Left renal cortex interstitium (tissue), 4 donors: ENCODE data around the gene RERE. TPM values are rescaled to one million over a fixed set of nuclear protein-coding genes. Genes with fewer than 3 reads are reported as not detected.
"Not testable (repeated sequence)": the region's sequence is repeated elsewhere in the genome, so short reads cannot be mapped to it uniquely, and the experiment has no call there.

Experiments
- DNase-seq, 4 donors: peaks; one replicate each; pipeline ENCODE4 v3.0.0-alpha.2; 2013; ENCODE audit warnings: low read depth in 4 of 4, low spot score in 2 of 4, missing footprints in 1 of 4
- polyA plus RNA-seq, 4 donors: library from polyadenylated mRNA; unstranded; fragments of 120-200 nt; gene quantifications; one replicate each; pipeline ENCODE4 v1.2.1, GENCODE V29; 2013; ENCODE audit not compliant: insufficient read length in 4 of 4

The RERE gene
- polyA plus RNA-seq, 4 donors: 118 to 175 (median 139) TPM

DNA sequence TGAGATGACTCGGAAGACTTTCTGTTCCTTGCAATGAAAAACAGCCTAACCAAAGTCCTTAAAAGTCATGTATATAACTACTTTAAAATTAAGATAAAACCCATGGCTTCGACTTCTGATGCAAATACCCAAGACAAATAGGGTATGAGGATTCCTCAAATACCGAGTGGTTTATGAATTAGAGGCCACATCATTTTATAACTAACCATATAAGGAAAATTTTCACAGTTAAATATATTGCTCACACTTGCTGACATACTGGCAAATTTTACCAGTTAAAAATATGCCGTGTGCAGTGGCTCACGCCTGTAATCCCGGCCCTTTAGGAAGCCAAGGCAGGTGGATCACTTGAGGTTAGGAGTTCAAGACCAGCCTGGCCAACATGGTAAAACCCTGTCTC is 5.4 kb downstream of the RERE start:
- DNase-seq: no peak

DNA sequence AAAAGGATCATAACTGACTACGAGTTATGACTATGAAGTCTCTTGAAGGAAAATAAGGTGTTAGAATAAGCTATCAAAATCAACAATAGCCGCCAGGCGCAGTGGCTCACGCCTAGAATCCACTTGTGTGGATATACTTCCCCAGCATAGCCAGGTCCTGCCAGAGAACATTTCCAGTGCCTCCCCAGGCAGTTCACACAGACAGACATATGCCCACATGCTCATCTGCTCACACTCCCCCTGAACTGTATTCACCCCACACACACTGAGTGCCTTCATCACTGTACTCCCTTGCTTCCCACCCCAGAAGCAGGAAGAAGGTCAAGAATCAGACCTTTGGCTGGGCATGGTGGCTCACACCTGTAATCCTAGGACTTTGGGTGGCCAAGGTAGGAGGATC is 6.5 kb downstream of the RERE start:
- no peak for DNase-seq

DNA sequence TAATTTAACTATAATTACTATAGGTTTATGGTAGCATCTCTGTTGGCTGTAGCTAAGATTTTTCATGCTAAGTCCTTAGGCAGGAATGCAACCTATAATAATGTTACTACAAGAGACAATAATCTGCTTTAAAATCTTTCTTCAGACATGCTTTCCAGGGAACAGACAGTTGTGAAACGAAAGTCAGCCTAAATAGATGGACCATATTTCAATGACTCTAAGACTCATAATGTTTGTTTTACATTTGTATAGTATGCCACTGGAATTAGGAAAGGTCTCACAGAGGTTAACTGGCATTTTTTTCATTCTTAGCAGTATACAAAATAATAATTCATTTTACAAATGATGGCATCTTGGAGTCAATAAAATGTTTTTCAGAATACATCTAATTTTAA is 8.1 kb downstream of the RERE start:
- DNase-seq: no peak

DNA sequence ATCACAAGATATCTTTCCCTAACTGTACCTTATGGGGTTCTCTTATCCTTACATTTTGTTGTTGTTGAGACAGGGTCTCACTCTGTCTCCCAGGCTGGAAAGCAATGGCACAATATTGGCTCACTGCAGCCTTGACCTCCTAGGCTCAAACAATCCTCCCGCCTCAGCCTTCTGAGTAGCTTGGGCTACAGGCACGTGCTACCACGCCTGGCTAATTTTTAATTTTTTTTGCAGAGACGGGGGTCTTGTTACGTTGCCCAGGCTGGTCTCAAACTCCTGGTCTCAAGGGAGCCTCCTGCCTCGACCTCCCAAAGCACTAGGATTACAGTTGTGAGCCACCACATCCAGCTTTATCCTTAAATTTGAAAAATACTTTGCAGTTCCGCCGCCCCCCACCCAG is 10.4 kb downstream of the RERE start:
- DNase-seq: no peak

DNA sequence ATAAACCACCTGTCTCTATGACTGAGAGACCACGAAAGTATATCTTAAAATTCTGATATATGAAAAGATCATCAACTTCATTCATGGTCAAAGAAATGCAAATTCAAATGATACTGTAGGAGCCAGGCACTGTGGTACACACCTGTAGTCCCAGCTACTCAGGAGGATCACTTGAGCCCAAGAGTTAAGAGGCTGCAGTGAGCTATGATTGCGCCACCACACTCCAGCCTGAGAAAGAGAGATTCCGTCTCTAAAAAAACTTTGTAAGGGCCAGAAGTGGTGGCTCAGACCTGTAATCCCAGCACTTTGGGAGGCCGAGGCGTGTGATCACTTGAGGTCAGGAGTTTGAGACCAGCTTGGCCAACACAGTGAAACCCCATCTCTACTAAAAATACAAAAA is 17.0 kb downstream of the RERE start:
- DNase-seq: no peak

DNA sequence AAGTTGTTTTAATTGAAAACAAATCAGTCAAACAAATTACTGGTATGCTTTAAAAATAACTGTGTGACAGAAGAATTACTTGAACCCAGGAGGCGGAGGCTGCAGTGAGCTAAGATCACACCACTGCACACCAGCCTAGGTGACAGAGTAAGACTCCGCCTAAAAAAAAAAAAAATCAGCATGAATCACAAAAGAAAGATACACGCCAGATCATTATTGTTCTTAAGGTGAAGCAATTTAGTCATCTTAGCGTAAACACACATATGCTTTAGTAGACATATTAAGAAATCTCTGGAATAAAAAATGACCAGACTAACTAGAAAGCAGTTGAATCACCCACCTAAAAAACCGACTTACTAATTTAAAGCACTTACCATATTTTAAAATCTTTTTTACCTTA is 20.2 kb downstream of the RERE start:
- DNase-seq: no peak

DNA sequence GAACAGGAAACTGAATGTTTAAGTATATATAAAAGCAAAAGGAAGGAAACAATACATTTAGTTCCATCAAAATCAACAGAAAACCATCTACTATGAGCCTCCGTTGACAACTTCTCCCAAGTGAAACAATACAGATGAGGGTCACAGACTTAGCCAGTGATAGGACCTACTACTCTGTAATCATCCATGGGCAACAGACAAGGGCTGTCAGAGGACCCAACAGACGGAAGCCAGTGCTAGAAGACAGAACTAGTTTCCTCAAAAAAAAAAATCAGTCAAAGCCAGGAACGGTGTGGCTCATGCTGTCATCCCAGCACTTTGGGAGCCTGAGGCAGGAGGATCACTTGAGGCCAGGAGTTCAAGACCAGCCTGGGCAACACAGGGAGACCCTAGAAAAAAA is 20.6 kb downstream of the RERE start:
- no peak for DNase-seq

DNA sequence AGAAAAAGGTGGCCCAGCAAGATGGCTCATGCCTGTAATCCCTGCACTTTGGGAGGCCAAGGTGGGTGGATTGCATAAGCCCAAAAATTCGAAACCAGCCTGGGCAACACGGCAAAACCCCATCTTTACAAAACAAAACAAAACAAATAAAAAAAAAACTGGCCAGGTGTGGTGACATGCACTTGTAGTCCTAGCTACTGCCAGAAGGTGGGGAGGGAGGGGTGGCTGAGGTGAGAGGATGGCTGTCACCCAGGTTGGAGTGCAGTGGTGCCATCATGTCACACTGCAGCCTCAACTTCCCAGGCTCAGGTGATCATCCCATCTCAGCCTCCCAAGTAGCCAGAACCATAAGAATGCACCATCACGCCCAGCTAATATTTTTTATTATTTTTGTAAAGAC is 22.8 kb downstream of the RERE start:
- no peak for DNase-seq

DNA sequence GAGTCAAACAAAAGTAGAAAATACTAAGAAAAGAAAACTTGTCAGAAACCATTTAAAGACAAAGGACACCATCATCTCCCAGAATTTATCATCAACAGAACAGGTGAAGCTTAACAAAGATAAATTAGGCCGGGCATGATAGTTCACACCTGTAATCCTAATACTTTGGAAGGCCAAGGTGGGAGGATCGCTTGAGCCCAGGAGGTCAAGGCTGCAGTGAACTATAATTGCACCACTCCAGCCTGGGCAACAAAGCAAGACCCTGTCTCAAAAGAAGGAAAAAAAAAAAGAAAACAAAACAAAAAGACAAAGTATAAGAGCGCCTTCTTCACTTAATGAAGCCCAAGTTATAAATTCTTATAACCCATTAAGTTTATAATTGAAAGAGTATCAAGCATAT is 25.6 kb downstream of the RERE start:
- DNase-seq: no peak

DNA sequence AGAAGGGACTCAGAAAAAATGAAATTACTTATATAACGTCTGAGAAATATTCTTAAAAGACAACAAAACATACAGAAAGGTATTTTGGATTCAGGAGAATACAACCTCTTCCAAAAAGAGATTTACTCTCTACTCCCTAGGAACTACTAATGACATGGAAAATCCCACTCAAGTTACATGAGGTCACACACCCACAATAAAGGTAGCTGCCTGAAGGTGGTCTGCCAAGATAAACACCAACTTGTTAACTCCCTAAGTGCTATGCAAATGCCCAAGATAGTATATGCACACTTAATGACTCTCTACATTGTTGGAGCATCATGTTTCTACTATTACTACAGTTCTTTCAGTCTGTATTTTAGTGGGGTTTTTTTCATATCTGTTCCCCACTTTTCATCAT is 26.5 kb downstream of the RERE start:
- DNase-seq: no peak

DNA sequence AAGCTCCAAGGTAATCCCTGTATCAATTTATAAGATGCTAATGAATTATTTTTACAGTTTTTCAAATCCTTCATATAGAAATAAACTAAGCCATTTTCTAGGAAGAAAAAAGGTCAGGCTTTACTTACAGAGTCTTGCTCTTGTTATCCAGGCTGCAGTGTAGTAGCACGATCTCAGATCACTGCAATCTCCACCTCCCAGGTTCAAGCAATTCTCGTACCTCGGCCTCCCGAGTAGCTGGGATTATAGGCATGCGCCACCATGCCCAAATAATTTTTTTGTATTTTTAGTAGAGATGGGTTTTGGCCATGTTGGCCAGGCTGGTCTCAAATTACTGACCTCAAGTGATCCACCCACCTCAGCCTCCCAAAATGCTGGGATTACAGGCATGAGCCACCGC is 27.0 kb downstream of the RERE start:
- DNase-seq: no peak

DNA sequence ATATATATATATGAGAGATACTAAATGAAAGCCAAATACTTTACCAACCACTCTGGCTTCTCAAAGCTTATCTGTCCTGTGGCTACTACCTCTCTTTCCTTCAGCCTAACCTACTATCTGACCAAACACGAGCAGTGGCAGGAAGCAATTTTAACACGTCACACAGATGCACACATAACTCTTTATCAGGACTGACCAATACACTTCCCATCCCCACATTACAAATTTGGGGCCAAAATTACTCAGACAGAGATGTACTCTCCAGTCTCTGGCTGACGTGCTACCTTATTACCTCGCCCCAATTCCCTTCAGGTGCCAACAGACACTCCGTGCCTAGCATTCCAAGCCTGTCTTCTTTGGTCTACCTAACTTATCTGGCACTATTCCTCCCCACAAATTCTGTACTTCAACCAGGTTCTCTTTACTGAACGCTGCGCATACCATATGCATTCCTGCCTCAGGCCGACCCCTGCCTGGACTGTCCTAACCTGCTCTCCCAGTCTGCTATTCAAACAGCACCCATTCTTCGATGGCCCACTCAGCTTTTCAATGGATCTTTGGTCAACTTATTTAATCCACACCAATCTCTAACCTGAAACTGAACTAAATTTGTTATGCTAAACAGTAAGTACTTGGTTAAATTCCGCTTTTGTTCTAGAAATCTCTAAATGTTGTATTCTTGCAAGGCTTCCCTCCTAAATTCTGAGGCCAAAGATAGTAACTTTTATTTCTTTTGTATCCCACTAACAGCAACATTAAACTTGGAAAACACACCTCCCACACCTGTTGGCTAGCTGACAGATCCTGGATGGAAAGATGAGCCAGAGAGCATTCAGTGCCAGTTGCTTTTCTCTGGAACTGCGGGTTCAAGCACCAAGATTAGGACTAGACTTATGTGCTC is 27.9 kb downstream of the RERE start:
- DNase-seq: no peak

DNA sequence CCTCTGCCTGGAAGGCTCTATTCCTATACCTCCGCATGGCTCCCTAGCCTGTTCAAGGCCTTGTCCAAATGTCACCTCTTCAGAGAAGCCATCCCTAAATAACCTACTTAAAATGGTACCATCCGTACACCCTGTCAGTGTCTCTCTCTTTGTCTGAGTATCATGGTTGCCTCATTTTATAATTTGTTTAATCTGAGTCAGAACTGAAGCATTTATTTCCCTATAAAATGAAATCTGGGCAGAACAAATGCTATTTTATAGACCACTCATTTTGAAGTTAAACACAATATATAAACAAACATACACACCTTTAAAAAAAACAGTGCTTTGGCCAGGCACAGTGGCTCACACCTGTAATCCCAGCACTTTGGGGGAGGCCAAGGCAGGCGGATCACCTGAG is 30.2 kb downstream of the RERE start:
- DNase-seq: no peak

DNA sequence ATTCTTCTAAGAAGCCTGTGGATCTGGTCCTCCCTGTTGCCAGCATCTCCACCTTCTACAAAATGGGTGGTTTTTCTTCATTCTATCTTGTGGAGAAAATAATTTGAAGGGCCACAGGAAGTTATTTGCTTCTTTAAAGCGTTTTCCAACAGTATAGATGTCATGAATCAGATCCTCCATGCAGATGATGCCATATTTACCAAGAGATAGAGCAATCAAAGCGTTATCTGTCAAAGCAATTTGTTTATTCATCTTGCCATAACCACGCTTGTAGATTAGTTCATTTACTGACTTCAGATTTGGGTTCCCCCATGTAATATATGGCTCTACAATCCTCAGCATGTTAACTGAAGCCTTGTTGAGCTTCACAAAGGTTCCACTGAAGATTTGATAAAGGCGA is 31.2 kb downstream of the RERE start:
- DNase-seq: not testable (repeated sequence)

DNA sequence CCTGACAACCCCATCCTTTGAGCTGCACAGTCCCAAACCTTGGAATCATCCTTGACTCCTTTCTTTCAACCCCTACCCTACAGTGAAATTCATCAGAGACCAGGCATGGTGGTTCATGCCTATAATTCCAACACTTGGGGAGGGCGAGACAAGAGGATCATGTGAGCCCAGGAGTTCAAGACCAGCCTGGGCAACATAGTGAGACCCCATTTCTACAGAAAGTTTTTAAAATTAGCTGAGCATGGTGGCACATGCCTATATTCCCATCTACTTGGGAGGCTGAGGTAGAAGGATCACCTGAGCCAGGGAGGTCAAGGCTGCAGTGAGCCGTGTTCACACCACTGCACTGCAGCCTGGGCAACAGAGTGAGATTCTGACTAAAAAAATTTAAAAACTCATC is 34.5 kb downstream of the RERE start:
- no peak for DNase-seq

DNA sequence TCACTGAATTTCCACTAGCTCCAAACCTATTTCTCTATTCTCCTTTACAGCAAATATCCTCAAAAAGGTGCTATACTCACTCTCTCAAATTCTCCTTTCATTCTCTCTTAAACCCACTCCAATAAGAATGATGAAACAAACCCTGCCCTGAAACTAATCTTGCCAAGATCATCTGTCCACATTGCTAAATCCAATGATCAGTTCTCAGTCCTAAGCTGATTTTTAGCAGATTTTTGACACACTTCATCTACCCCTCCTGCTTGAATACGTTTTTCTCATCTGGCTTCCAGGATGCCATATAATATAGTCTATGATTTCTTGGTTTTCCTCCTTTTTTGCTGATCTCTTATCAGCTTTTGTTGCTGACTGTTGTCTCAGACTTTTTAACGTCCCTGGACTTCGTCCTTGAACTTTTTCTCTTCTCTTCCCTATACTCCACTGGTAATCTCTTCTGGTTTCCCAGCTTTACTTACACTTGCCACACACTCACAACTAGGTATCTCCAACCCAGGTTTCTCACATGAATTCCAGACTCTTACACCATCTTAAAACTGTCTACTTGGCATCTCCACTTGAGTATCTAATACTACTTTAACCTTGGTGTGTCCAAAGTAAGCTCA is 35.3 kb downstream of the RERE start:
- DNase-seq: no peak

DNA sequence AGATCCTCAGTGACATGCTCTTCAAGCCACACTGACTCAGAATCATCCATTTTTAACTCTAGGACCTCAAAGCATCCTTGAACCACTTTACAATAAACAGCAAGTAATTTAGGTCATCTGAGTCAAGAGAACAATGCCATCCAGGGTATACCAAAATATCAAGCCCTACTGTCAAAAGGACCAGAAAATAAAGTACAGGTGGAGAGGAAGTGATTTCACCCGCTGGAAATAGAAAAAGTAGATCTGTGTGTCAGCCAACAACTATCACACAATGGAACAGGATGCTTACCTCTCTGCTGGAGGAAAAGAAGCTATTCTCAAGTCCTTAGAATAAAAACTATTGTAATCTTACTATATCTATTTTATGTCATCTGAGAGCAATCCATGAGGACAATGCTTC is 37.0 kb downstream of the RERE start:
- no peak for DNase-seq

DNA sequence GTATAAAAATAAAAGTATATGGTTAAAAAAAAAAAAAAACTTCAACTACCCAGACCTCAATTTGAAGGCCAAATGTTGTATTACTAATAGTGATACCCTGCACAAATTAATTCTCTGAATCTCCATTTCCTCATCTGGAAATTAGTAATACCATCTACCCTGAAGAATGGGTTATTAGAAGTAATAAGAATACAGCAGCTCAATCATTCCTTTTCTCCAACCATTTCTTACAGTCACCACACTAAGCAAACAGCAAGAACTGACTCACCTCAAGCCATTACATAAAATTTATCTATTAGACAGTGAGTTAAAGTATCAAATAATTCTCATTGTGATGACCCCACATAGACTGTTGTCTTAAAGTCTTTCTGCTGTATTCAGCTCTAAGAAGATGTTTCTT is 39.6 kb downstream of the RERE start:
- DNase-seq: no peak

DNA sequence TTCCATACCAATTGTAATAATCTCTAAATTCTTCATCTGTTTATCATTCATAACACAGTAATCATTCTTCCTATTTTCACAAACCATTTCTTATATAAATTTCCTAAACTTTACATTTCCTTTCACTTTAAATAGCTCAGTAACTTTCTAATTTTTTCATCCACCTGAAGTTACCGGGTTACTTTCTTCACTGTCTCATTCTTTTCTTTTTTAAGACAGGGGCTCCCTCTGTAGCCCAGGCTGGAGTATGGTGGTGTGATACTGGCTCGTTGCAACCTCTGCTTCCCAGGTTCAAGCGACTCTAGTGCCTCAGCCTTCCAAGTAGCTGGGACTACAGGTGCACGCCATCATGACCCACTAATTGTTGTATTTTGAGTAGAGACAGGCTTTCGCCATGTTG is 41.3 kb downstream of the RERE start:
- DNase-seq: no peak

DNA sequence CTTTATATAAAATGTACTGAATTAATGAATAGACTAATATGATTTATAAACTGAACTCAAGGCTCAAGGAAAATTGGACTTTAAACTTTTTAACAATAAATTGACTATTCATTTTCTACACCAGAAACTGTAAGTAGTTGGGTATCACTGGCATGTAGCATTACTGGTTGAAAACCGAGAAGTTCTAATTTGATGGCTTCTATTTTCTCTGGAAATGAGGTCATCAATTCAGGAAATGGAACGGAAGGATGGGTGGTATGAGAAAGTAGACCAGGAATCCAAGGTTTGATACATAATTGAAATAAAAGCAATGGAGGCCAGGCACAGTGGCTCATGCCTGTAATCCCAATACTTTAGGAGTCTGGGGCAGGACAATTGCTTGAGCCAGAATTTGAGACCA is 50.4 kb downstream of the RERE start:
- DNase-seq: no peak

DNA sequence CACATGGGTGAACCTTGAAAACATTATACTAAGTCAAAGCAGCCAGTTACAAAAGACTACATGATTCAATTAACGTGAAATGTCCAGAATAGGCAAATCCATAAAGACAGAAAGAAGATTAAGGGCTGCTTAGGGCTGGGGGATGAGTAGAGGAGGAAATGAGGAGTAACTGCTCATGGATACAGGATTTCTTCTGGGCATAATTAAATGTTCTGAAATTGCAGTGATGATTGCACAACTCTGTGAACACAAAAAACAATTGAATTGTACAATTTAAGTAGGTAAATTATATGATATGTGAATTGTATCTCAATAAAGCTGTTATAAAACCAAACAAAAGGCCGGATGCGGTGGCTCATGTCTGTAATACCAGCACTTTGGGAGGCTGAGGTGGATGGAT is 52.2 kb downstream of the RERE start:
- no peak for DNase-seq

DNA sequence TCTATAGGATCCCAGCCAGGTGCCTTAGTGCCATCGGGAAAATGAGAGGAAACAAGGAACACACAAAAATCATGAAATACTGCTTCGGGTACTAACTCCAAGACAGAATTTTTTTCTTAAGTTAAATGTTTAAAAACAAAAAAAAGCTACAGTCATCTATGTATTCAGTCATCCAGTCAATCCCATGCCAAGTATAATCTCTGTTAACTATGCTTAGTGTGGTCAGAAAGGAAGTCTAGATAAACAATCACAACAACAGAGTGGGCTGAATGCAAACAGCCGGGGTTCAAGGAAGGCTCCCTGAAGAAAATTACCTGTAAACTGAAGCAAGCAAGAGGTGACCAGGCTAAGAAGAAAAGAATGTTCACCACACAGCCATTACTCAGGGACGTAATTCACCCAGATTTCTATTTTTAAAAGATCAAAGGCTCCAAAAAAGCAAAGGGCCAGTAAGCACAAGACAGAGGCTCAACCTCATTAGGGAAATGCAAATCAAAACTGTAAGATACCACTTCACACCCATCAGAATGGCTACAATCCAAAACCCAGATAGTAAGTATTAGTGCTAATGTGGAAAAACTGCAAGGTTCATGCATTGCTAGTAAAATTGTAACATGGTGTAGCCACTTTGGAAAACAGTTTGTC is 53.0 kb downstream of the RERE start:
- no peak for DNase-seq
